Sigmoid colon (tissue), 7 donors: ENCODE data around the gene KRTAP4-7. TPM values are rescaled to one million over a fixed set of nuclear protein-coding genes. Genes with fewer than 3 reads are reported as not detected.
"Not testable (repeated sequence)": the region's sequence is repeated elsewhere in the genome, so short reads cannot be mapped to it uniquely, and the experiment has no call there.

ENCODE experiments used
- DNase-seq: peaks from one replicate; pipeline ENCODE4 v3.0.0-alpha.2; 2019
- H3K27ac ChIP-seq, 4 donors: fragments of 200-600 bp; sonication (generic); one replicate each; pipeline ENCODE4 v1.5.1; 2016 to 2019; ENCODE audit warnings: mild to moderate bottlenecking in 1 of 4
- H3K27me3 ChIP-seq, 3 donors: fragments of 200-600 bp; sonication (generic); one replicate each; pipeline ENCODE4 v1.5.1; 2019; ENCODE audit warnings: mild to moderate bottlenecking in 1 of 3
- H3K36me3 ChIP-seq, 4 donors: fragments of 200-600 bp; sonication (generic); one replicate each; pipeline ENCODE4 v1.5.1; 2016 to 2019
- H3K4me1 ChIP-seq, 4 donors: fragments of 200-600 bp; sonication (generic); one replicate each; pipeline ENCODE4 v1.5.1; 2017 to 2019
- H3K4me3 ChIP-seq, 4 donors: fragments of 200-600 bp; sonication (generic); one replicate each; pipeline ENCODE4 v1.5.1; 2017 to 2019; ENCODE audit warnings: mild to moderate bottlenecking in 2 of 4, moderate library complexity in 1 of 4
- H3K9me3 ChIP-seq, 4 donors: fragments of 200-600 bp in 3 of 4; sonication (generic) in 3 of 4; one replicate each; pipeline versions ENCODE4 v1.5.1 to v1.6.1; 2013 to 2019
- EP300 ChIP-seq, 4 donors: sonication (generic); formaldehyde crosslinking; IDR thresholded peaks; one replicate each; pipeline ENCODE4 v1.6.1; 2017; ENCODE audit warnings: antibody characterized with exemption in 4 of 4
- POLR2A ChIP-seq, 2 donors: fragments of 450-650 bp; IDR thresholded peaks; one replicate each; pipeline ENCODE4 v1.6.1; 2016; ENCODE audit warnings: antibody characterized with exemption in 2 of 2, mild to moderate bottlenecking in 2 of 2, moderate library complexity in 2 of 2
- POLR2AphosphoS5 ChIP-seq, 4 donors: sonication (generic); formaldehyde crosslinking; IDR thresholded peaks; one replicate each; pipeline ENCODE4 v1.6.1; 2017; ENCODE audit warnings: antibody characterized with exemption in 4 of 4
- WGBS, 2 donors: extraction: QIAGEN DNeasy Blood & Tissue Kit; methylation state at CpG; one replicate each; pipeline ENCODE4 v1.1.7; 2013; 5-methylcytosine and 5-hydroxymethylcytosine counted together
- intact Hi-C: fragments of 100-400 bp; cut with DNase I; formaldehyde crosslinking; loops from one replicate; pipeline ENCODE4 v1.15.1; 2023
- polyA plus RNA-seq, 3 donors: library from polyadenylated mRNA; stranded (reverse); fragments of 200-250 nt; gene quantifications; one replicate each; pipeline ENCODE4 v1.2.3, GENCODE V29; 2013
- total RNA-seq, 4 donors: library from RNA; depleted of rRNA; stranded (reverse); fragments of >200 nt; gene quantifications; one replicate each; pipeline ENCODE4 v1.1.0, GENCODE V29; 2016
- TF ChIP-seq, protein P1 (sequence below), 4 experiments: fragments of 450-650 bp in 3 of 4; fragments of 200-600 bp in 1 of 4; IDR thresholded peaks; one replicate each; pipeline ENCODE4 v1.5.1; 2016 to 2019; ENCODE audit warnings: antibody characterized with exemption in 4 of 4, mild to moderate bottlenecking in 3 of 4, moderate library complexity in 2 of 4
- donor health status: healthy with polysubstance abuse.
- donor health status: Bipolar disorder and iron deficiency.
- donor health status: healthy.

Gene KRTAP4-7
- total and polyA plus RNA-seq, 7 donors: not detected

DNA sequence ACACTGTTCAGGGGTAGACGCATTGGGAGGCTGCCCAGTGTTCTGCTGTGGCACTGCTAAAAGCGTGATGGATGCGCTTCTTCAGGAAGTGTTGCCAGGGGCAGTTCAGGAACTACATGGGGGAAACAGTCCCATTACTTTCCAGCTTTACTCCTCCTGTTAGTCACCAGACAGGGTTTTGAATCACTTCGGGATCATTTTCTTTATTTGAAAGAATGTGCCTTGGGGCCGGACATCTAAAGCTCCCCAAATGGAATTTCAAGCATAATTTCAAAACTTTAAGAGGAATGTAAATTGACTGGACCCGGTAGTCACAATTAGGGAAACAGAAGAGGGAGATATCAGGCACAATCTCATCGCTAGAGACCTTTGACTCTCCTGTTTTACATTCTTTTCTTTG is 35.5 kb upstream of the KRTAP4-7 start:
- WGBS, 2 donors: 73 to 76% methylated on average over 7 of the region's 7 CpGs
- Histone ChIP-seq H3K4me3 (no peak overlapping the region), H3K27me3 (peaks cover 0 to 24% (median 0%) of the 10 kb centered on the region in 3 donors), H3K36me3 (no peaks in the 10 kb centered on the region), H3K4me1 (no peaks in the 10 kb centered on the region), H3K9me3 (peaks cover 0 to 2% (median 0%) of the 10 kb centered on the region in 4 donors), H3K27ac (no peak overlapping the region)
- DNase-seq: no peak
- TF ChIP-seq POLR2A (IDR thresholded peaks at IDR 0.05): no peak
- TF ChIP-seq POLR2AphosphoS5 (IDR thresholded peaks at IDR 0.05): no peak
- TF ChIP-seq EP300 (IDR thresholded peaks at IDR 0.05): no peak
- TF ChIP-seq, protein P1, sequence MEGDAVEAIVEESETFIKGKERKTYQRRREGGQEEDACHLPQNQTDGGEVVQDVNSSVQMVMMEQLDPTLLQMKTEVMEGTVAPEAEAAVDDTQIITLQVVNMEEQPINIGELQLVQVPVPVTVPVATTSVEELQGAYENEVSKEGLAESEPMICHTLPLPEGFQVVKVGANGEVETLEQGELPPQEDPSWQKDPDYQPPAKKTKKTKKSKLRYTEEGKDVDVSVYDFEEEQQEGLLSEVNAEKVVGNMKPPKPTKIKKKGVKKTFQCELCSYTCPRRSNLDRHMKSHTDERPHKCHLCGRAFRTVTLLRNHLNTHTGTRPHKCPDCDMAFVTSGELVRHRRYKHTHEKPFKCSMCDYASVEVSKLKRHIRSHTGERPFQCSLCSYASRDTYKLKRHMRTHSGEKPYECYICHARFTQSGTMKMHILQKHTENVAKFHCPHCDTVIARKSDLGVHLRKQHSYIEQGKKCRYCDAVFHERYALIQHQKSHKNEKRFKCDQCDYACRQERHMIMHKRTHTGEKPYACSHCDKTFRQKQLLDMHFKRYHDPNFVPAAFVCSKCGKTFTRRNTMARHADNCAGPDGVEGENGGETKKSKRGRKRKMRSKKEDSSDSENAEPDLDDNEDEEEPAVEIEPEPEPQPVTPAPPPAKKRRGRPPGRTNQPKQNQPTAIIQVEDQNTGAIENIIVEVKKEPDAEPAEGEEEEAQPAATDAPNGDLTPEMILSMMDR (IDR thresholded peaks at IDR 0.05): no peak
- intact Hi-C loops: no loop called here

DNA sequence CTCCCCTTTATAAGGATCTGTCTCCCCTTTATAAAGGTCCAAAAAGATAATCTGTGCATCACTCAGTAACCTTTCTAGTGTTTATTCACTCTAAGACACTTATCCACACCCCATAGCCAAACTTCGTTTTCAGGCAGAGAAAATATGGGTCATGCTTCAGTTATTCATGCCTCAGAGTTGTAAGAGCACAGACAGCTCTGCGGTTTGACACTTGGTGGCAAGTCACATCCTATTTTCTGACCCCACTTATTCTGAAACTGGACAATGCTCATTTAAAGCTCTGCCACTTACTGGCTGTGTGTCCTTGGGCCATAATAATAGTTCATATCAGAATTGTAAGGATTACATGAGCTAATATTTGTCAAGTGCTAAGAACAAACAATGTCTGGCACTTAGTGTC is 34.8 kb upstream of the KRTAP4-7 start:
- Histone ChIP-seq H3K27ac (no peak overlapping the region), H3K4me1 (no peaks in the 10 kb centered on the region), H3K9me3 (peaks cover 0 to 2% (median 0%) of the 10 kb centered on the region in 4 donors), H3K36me3 (no peaks in the 10 kb centered on the region), H3K27me3 (peaks cover 0 to 24% (median 0%) of the 10 kb centered on the region in 3 donors), H3K4me3 (no peak overlapping the region)
- intact Hi-C loops: no loop called here
- WGBS, 2 donors: 39 to 59% methylated on average over 2 of the region's 2 CpGs
- TF ChIP-seq POLR2AphosphoS5 (IDR thresholded peaks at IDR 0.05) (no peak), EP300 (IDR thresholded peaks at IDR 0.05) (no peak), POLR2A (IDR thresholded peaks at IDR 0.05) (no peak)
- TF ChIP-seq, protein P1 (IDR thresholded peaks at IDR 0.05): no peak
- DNase-seq: no peak

DNA sequence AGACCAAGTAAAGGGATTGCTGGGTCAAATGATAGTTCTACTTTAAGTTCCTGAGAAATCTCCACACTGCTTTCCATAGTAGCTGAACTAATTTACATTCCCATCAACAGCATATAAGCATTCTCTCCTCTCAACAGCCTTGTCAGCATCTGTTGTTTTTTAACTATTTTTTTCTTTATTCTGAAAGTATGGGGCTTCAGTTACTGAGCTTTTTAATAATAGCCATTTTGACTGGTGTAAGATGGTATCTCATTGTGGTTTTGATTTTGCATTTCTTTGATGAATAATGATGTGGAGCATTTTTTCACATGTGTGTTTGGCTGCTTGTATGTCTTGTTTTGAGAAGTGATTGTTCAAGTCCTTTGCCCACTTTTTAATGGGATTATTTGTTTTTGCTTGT is 31.4 kb upstream of the KRTAP4-7 start:
- no peak for DNase-seq
- TF ChIP-seq POLR2A (IDR thresholded peaks at IDR 0.05) (no peak), POLR2AphosphoS5 (IDR thresholded peaks at IDR 0.05) (no peak), EP300 (IDR thresholded peaks at IDR 0.05) (no peak)
- TF ChIP-seq, protein P1 (IDR thresholded peaks at IDR 0.05): no peak
- no peaks in the 10 kb centered on the region for H3K4me1 ChIP-seq
- no peaks in the 10 kb centered on the region for H3K9me3 ChIP-seq
- intact Hi-C loops: no loop called here
- no peak overlapping the region for H3K27ac ChIP-seq
- H3K4me3 ChIP-seq: no peak overlapping the region
- H3K36me3 ChIP-seq: no peaks in the 10 kb centered on the region
- H3K27me3 ChIP-seq: peaks cover 0 to 19% (median 0%) of the 10 kb centered on the region in 3 donors

- Histone ChIP-seq H3K4me1 (no peaks in the 10 kb centered on the region), H3K4me3 (no peak overlapping the region), H3K36me3 (no peaks in the 10 kb centered on the region), H3K9me3 (no peaks in the 10 kb centered on the region), H3K27ac (no peak overlapping the region), H3K27me3 (peaks cover 0 to 8% (median 0%) of the 10 kb centered on the region in 3 donors)
- no peak for DNase-seq
- intact Hi-C loops: no loop called here
- WGBS, 2 donors: 91% methylated on average over 4 of the region's 4 CpGs
- TF ChIP-seq EP300 (IDR thresholded peaks at IDR 0.05) (no peak), POLR2A (IDR thresholded peaks at IDR 0.05) (no peak), POLR2AphosphoS5 (IDR thresholded peaks at IDR 0.05) (no peak)
- TF ChIP-seq, protein P1 (IDR thresholded peaks at IDR 0.05): no peak
These were observed 29.9 kb upstream of the KRTAP4-7 start for GRCh38 chr17:41054025-41054424.

- H3K9me3 ChIP-seq, DNase-seq, H3K27me3 ChIP-seq, H3K4me3 ChIP-seq, H3K4me1 ChIP-seq, H3K27ac ChIP-seq, intact Hi-C loops, H3K36me3 ChIP-seq: not testable (repeated sequence)
- WGBS, 2 donors: 80 to 87% methylated on average over 9 of the region's 9 CpGs
These were observed 29.4 kb upstream of the KRTAP4-7 start for GRCh38 chr17:41054556-41054955.

DNA sequence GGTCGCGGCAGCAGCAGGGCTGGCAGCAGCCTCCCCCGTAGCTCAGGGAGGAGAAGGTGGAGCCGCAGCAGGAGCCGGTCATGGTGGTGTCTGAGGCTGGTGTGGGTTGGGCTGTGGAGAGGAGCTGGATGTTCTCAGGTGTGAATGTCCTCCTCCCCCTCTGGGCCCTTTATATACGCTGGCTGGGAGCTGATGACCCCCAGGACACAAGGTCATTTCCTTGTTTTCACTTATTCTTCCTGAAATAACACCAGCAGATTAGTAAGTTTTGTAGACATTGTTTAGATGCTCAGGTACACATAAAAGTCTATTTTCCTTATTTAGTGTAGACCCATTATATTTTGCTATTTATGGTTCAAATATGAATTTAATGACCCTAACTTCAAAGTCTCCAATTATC is 28.8 kb upstream of the KRTAP4-7 start, which contains the start of gene KRTAP2-2:
Gene KRTAP2-2 (minus strand): TSS at position 101 of the 400 bp plus-strand sequence. CDS start 19 bp downstream, at position 82.
- 48 to 71% methylated on average over 1 of the region's 6 CpGs for WGBS, 2 donors
- not testable (repeated sequence) for H3K9me3 ChIP-seq

More for the DNA sequence above, 28.8 kb upstream of the KRTAP4-7 start, which contains the start of gene KRTAP2-2:
- H3K27ac ChIP-seq, DNase-seq, H3K4me3 ChIP-seq, H3K36me3 ChIP-seq, intact Hi-C loops, H3K27me3 ChIP-seq, H3K4me1 ChIP-seq: not testable (repeated sequence)
